SIG-M5 treated with dmso at 0.1 percent for 504 hours (cell line): ENCODE results near the gene TCERG1L.

ENCODE experiments used
- DNase-seq: peaks from one replicate; lab custom pipeline; 2025; ENCODE audit not compliant: unreplicated experiment; lab: John Stamatoyannopoulos, UW

TCERG1L gene

DNA sequence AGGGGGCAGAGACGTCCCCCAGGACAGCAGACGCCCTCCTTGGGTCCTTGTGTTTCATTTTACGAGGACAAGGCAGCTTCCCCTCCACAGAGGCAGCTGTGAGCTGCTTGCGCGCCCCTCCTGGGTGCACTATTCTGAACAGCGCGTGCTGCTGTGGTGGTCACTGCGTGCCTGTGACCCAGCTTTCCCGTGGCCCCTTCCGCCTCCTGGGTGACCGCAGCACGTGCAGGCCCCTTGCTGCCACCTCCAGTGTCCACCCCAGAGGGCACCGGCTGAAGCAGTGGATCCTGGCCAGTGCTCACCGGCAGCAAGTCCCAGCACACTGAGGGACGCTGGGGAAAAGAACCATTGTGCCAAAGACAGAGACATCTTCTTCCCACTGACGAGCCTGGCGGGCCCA, 81.4 kb downstream of the TCERG1L start:
- no peak for DNase-seq

DNA sequence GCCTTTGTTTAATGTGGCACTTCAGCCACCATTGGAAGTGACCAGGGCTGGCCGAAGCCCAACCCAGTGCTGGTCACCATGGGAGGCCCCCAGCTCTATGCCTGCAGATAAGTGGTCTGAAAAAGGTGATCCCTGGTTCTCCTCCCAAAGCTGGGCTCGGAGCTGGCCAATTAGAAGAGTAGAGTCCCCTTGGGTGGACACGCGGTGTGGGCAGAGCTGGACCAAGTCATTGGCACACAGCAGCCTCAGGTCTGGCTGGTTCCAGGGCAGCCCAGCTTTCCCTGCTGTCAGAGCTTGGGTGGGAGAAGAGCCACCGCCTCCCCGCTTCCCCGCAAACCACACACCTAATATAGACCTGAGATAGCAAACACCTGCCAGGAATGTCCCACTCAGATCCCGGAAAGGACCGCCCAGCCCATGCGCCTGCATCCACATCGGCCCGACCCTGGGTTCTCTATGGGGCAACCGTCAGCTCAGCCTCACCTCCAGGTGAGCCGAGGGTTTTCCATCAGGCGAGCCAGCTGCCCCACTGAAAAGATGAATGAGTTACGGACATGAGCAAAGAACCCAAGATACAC, 84.3 kb downstream of the TCERG1L start:
- no peak for DNase-seq

DNA sequence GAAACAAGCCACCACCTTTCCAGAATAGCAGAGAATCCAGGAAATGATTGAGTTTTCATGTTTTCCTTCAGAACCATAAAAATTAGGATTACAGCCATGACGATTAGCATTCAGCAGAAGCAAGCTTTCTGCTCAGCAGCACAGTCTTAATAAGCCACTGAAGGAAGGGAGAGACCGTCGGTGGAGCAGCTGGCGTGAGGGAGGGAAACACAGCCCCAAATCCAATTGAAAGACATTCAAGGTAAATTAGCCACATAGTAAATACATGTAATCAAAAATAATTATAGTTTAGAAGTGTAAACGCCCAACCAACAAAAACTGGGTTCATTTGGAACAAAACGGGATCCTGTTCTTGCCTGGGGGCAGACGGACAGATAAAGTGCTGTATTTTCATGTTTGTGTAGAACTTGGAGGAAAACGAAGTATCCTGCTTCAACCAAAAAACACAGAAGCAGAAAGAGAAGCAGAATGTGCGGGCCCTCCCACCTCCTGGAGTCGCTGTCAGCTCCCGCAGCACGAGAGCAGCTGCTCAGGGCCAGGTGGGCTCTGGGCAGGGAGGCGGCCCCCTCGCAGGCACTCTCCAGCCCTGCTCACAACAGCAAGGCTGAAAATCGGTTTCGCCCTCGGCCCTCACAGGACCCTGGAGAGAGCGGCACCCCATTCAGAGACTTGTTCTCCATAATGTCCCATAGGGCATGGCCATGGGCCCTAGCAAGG, 84.9 kb downstream of the TCERG1L start:
- no peak for DNase-seq

DNA sequence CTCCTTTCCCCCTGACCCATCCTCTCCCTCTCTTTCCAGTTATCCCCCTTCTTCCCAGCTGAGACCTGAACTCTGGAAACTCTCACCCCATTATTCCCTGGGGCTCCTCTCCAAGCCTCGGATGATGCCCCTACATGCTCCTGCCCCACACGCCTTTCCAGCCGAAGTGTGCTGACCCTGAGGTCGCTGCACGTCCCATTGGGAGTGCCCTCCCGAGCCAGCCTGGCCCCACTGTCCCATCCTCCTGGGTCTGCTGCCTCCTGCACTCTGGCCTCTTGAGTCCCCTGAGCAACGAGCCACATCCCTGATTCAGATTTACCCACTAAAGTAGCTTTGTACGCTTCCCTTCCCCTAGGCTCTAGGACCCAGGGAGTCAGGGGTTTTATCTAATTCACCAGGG, 87.4 kb downstream of the TCERG1L start:
- no peak for DNase-seq

DNA sequence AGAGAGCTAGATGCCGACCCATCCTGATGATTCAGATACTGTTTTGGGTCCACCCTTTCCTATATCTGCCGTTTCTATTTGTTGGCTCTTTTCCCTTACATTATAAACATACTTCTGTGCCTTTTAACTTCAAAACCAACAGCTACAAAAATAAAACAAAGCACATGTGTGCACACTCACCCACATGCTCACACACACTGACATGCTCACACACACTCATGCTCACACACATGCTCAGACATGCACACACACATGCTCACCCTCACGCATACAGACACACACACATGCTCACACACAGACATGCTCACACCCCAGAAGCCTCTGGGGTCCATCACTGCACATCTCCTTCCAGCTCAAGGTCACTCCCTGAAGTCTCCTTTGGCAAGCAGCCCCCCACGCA, 88.1 kb downstream of the TCERG1L start:
- no peak for DNase-seq

DNA sequence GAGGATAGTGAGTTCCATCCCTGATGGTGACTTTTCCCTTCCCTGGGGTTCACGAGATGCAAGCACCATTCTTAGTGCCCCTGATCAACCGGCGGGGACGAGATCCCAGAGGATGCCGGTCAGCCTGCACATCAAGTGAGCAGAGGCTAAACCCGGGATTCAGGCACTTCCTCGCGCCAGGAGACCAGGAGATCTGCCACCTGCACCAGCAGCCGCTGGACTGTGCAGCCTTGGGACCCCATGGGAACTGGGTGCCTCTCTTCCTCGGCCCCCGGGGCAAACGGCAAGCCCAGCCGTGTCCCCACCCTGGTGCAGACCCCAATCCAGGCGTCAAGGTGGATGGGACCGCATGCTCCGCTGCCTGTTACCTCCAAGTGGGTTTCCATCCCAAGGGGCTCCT, 88.5 kb downstream of the TCERG1L start:
- DNase-seq: no peak

DNA sequence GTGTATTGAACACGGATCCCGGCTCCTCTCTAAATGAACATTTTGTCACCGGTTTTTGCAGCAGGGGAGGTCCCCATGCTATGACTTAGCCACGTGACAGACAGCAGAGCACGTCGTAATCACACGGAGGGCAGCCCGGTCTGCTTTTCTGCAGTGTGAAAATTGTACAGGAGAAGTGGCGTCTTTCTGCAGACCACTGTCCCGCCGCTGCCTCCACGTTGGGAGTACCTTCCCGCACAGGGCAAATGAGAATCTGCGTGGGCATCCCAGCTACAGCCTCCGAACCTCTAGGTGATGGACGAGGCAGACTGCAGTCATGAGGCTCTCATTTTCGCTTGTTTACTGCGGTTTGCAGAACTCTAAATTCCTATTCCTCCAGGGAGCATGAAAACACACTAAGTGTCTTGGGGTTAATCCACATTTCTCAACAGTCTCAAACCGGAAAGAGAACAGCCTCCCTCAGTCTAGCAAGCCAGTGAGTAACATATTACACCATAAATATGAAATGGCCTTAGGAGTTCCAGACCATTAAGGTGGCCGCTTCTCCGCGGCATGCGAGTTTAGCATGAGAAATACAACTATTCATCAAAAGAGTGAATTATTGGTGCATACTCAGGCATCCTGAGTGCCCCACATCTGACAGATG, 89.8 kb downstream of the TCERG1L start:
- DNase-seq: no peak

DNA sequence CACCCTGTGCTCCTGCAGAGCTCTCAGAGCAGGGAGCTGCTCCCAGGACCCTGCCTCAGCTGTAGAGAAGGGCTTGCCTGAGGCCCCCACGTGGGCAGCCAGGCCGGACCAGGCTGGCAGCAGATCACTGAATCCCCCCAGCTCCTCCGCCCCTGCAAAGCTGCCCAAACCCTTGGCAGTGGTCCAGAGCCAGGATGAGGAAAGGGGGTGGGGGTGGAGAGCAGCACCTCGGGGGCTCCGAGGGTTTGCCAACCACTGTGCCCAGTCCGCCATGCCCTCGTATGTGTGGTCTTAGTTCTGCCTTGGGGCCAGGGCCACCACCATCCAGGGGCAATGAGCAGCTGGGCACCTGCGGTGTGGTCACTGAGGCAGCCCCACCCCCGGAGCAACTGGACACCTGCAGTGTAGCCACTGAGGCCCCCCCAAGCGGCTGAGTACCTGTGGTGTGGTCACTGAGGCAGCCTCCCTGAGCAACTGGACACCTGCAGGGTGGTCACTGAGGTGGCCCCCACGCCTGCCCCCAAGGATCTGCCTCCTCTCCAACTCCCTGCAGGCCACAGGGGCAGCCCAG, 90.8 kb downstream of the TCERG1L start:
- DNase-seq: no peak

DNA sequence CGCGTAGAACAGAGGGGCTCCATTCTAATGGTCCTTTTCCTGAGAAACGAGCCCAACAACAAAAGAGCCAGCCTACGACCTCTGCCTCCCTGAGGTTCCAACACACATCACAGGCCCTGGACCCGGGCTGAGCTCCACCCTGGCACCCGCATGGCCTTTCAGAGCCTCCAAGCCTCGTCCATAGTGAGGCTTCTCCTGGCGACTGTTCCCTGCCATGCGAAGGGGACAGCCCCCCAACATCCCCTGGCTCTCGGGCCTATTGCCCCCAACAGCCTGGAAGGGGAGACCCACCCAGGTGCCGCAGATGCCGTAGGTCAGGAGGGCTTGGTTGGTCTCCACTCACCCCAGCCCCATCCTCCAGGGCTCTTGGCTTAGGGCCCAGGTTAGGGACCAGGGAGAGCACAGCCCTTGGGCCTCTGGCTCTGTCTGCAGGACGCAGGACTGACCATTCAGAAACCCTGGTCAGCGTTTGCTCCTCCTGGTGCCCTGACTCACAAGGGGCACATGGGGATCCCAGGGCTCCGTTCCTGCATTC, 91.5 kb downstream of the TCERG1L start:
- no peak for DNase-seq

DNA sequence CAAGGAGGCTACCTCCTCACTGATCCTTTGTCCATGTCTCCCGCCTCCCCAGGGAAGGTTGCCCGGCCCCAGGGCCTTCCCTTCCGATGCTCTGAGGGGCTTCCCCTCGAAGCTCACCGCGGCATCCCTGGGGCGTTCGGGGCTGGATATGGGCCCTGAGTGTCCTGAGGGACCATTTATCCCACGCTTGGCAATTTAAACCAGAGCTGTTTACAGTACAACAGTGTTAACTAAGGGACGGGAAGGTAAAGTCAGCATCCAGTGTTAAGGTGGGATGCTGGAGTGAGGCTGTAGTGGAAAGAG, 92.0 kb downstream of the TCERG1L start:
- no peak for DNase-seq

DNA sequence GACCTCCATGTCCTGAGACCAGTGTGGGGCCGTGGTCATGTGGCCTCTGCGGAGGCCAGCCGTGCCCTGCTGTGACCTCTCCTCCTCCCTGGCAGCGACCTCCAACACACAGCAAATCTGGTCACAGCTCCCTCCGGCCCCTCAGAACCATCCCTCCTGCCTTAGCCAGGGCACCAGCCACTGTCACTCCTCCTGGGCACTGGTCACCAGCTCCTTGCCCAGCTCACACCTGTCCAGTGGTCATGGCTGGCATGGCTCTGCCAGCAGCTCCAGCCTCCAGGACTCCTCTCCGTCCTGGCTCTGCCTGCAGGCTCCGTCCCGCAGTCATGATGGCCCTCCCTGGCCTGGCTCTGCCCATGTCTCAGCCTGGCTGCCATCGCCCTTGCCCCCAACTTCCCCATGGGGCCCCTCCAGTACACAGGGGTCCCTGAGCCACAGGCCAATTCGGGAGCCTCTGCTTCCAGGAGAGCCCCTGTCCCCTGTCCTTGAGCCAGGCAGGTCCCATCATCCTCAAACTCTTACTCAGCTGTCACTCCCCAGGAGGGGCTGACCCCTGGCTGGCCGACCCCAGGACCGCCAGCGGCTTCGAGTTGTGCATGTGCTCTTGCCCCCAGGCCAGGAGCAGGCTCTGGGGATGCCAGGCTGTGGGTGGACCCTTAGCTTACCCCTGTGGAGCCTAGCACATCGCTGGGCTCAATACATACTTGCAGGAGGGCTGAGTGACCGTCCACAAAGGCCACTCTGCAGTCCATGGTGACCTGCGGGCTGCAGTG, 92.5 kb downstream of the TCERG1L start:
- no peak for DNase-seq

DNA sequence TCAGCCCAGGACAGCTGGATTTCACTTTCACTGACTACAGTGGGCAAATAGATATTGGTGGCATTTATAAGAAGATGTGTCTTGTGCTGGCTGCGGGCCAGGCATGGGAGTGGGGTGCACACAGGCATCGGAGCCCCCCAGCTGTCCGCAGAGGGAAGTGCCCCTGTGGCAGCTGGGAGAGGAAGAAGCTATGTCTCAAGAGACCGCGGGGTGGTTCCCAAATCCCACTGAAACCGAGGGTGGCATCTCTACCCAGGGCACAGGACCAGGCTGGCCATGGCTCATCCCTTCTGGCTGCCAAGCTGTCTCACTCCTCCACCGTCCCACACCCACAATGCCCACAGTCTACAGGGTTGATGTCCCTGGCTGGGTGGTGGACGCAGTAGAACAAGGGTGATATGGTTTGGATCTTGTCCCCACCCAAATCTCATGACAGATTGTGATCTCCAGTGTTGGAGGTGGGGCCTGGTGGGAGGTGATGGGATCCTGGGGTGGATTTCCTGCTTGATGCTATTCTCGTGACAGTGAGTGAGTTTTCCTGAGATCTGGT, 94.8 kb downstream of the TCERG1L start:
- no peak for DNase-seq

DNA sequence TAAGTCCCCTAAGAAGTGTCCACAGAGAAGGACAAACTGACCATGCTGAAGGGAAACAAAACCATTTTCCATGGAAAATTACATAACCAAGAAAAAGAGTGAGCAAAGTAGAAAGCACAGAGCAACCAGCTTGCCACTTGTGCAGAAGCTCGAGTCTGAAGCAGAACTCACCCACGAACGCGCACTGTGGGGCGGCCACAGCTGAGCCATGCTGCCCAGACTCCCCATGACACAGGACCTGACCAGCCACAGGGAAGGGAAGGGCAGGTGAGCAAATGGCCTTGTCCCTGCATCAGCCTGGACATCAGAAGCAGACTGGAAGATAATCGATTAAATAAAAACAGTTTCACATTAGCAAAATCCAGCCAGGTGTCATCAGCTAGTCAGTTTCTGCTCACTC, 95.7 kb downstream of the TCERG1L start:
- DNase-seq: no peak

DNA sequence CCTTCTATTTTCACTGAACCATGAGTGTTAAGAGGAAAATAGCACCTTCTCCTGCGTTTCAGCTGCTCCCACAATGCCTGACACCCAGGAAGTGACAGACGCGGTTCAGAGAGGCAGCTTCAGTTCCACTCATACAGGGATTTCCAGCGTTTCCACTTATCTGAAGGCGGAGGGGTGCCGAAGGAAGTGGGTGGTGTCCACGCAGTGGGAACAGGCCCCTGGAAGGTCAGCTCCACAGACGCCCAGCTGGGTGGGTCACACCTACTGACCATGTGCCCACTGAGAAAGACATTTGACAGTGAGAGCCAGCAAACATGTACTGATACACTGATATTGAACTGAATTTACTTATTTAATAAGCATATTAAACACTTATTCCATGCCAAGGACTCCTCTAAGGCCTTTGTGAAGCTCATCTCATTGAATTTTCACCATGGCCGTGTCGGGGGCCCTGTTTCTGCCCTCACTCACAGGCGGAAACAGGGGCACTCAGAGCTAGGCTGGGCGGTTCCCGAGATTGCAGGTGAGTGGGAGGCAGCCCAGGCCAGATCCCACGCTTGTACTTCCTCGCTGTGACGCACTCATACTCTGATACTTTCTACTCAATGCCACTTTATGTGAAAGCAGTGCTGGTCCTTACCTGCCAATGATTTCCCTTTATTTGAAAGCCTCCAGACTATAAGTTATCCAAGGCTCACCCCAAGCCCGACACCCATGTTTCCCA, 96.8 kb downstream of the TCERG1L start:
- DNase-seq: no peak

DNA sequence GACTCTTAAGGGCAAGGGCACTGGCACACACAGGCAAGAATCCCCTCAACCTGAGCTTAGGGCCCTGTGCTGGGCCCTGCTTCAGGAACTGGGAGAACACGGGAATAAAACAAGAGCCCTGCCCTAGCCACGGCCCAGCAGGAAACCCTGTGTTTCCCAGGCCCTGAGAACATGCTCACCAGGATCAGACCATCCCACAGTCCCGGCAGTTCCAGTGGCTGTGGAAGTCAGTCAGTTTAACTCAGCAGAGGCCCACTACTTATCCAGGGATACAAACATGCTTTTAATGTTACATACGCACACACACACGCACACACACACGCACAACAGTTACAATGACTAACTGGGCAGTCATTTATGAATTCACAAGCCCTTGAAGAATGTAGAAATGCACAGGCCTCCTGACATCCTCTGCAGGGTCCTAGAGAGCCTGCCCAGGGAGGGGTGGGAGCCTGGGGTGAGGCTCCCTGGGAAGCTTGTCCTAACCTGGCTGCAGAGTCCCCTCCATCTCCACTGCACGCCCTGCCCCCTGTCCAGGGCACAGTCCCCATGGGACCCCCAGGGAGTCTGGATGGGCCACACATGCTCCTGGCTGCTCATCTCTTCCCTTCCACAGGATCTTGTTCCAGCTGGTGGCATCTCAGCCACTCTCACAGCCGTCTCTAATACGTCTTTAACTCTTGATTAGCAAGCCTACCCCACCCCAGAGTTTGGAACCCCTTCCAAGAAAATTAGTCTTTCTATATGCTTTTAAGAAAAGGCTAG, 97.6 kb downstream of the TCERG1L start:
- no peak for DNase-seq

DNA sequence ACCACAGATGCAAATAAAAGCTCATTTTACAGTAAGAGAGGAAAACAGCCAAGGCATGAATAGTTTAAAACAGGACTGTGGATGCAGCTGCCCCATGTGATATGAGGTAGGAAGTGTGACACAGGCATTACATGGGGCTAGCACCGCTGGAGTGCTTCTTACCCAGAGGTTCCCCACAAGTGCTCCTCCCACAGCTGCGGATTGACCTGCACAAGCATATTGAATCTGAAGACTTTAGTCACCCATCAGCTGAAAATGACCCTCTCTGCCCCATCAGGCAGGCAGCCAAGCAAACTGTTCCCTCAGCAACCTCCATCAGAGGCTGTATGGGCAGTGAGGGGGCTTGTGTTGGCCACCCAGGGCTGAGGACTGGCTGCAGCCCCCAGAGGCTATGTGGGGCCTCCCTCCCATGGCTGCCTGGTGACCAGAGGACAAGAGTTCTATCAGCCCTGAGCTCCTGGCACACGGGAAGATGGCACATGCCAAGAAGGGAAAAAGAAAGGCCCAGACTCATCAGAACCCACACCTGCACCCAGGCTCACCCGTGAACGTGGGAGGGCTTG, 98.7 kb downstream of the TCERG1L start:
- no peak for DNase-seq

DNA sequence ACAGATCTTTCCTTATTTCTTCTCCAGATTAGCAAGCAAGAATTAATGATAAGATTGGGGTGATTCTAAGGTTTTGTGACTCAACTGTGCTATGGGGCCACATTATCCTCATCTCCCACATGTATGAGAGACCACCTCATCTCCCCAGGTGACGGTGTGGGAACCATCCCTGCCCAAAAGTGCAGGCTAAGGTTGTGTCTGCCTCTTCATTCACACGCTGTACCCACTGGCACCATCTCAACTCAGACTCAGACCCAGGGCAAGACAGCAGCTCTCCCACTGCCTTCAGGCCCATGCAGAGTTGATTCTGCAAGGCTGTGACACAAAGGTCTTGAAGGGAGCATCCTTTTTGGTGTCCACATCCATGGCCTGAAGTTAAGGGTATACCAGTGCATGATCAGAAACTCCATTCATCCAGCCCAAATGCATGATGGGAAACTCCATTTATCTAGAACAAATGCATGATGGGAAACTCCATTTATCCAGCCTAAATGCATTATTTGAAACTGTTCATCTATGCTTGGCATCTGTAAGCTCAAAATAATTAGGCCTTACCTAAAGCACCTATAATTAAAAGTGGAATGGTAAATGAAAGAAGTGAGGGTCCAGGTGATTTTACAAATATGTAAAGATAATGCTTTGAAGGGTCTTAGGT, 99.4 kb downstream of the TCERG1L start:
- no peak for DNase-seq

DNA sequence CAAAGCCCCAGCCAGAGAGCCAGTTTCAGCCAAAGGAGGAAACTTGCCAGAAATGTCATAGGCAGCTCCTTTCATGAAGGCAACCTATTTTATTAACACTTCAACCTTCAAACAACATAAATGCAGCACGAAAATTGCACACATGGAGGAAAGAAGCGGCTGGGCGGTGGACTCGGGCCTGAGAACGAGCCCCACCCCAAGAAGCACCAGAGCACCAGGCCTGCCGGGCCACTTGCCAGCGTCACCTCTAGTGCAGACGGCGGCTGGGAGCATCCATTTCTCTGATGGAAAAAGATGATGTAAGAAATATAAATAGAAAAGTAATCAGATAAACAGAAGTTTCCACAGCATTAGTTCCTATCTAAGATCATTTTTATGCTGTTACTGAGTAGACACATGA, 100.0 kb downstream of the TCERG1L start:
- no peak for DNase-seq

DNA sequence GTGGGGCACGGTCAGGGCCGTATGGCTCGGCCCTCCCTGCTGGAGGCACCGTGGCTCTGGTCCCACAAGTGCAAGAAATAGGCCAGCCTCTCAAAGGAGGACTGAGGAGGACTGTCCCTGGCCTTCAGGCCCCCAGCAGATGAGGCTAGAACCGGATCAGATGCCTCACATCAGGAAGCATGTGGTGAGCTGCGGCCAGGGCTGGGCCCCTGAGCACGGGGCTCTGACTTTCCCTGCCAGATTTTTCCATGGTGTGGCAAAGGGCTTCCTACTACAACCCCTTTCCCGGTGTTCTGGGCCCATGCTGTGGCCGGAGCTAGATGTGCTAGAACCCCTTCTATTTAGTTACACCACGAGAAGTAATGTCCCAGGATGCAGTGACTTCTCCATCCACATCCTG, 100.4 kb downstream of the TCERG1L start:
- DNase-seq: no peak
